ENCODE measurements around the gene TRAF3.

TRAF3 gene

GRCh38 chr14:102776761-102777710 is at the start of gene TRAF3:
Gene TRAF3 (plus strand): TSS chr14:102777449. CDS start chr14:102870202, 92,753 bp downstream.
- peak; percentile 89 for DNase-seq

DNA sequence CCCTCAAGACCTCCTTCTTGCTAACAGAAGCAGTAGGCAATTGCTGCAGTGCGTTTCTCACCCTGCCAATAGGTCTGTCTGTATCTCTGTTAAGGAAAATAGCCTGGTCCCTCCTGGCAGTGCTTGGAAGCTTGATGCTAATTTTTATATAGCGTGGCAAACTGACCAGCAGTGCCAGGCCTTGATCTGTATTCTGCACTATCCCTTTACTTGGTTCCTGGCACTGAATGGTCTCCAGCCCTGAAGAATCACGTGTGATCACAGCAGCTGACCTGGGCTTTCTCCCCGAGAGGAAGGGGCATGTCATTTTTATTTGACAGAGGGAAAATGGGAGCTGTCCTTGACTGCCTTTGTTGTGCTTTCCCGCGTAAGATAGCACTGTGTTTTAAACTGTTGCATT is 48.7 kb upstream of the TRAF3 start:
- no peak for DNase-seq

GRCh38 chr14:102729268-102729667 is 48.0 kb upstream of the TRAF3 start:
- DNase-seq: no peak

DNA sequence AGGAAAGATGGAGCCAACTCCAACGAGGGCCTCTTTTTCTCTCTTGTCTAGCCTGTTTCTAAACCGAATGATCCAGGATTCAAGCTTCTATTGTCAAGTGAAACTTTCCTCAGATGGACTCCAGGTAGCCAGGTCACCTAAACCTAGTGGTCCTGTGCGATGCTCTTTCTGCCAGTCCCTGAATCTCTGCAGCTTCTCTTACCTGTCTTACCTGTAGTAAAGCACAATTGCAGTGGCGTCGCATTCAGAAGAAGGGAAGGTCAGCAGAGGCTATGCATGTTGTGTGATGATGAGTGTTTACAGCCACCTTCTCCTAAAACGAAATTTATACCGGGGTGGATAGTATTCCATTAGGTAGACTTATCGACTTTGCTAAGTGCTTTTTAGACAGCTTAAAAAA is 47.4 kb upstream of the TRAF3 start:
- no peak for DNase-seq

- DNase-seq: no peak
Observed at GRCh38 chr14:102731101-102731870, 46.0 kb upstream of the TRAF3 start.

- no peak for DNase-seq
Observed at GRCh38 chr14:102731871-102732800, 45.1 kb upstream of the TRAF3 start.

- no peak for DNase-seq
Observed at GRCh38 chr14:102732924-102733323, 44.3 kb upstream of the TRAF3 start.

DNA sequence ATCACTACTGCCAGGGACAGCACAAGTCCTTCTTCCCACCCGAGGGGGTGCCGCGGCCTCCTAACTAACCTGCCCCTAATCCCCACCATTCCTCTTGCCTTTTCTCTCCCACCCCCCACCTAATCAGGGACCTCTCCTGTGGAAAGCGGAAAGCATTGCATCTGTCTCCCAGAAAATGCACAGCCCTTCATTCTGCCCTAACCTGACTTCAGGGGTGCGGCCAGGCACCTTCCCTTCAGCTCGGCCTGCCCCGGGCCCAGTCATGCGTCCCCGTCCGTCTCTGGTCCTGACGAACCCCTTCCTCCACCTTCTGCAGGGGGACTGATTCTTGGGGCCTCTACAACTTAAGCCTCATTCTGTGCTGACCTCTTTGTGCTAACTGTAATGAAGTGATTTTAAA is 43.9 kb upstream of the TRAF3 start:
- no peak for DNase-seq

GRCh38 chr14:102734436-102734835 is 42.8 kb upstream of the TRAF3 start:
- DNase-seq: no peak

GRCh38 chr14:102736956-102737355 is 40.3 kb upstream of the TRAF3 start:
- DNase-seq: no peak

GRCh38 chr14:102737402-102738372 is 39.6 kb upstream of the TRAF3 start:
- DNase-seq: no peak

GRCh38 chr14:102738373-102739189 is 38.7 kb upstream of the TRAF3 start:
- DNase-seq: no peak

DNA sequence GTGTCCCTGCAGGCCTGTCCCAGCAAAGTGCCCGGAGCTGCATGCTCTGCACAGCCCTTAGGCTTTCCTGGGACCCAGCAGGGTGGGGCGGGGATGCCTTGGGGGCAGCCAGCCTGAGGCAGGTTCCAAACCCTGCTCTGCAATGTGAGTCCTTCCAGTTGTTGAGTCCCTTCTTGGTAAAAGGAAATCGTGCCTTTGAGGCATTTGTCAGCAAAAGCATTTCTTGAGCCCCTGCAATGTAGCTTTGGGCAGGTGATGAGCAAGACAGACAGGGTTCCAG is 38.1 kb upstream of the TRAF3 start:
- DNase-seq: no peak

DNA sequence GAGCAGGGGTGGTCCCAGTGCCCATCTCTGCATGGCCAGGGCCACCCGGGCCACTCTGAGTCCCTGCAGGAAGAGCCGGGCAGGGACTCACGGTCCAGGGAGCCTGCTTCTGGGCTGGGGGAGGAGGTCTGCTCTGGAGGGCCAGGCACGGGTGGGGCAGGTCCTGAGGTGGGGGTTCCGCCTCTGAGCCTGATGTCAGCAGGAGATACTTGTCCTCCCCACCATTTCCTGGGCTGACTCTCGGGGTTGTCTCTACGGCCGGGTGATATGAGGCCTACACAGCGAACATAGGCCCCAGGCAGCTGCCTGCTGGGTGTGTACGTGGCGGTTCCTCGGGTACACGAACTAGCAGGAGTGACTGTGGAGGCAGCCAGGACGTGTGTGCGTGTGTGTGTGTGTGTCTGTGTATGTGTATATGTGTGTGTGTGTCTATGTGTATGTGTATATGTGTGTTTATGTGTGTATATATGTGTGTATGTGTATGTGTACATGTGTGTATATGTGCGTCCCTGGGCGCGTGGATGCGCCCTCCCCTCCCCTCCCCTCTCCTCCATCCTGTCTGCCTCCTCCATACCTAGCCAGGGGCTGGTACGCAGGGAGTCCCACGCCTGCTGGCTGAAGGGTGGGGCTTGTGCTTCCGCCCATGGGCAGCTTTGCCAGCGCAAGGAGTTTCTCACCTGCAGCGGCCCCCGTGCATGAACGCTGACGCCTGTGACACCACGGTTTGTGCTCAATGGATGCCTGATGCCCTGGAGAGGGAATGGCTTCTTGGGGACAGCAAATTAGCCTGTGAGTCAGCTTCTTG is 30.4 kb upstream of the TRAF3 start:
- DNase-seq: no peak

DNA sequence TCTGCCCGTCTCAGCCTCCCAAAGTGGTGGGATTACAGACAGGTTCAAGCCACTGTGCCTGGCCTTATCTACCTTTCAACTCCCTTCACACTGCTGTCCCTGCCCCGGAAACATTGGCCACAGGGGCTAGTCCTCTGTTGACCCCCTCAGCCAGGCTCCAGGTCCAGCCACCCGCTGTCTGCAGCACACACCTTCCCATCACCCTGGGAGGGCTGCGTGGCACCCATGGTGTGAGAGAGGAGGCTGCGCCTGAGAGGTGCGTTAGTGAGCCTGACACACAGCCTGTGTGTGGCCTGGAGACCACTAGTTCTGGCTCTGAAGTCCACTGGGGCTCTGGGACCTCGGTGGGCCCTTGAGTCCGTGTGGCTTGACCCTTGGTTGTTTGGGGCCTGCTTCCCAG is 28.4 kb upstream of the TRAF3 start:
- no peak for DNase-seq

- no peak for DNase-seq
Observed at GRCh38 chr14:102749393-102750305, 27.6 kb upstream of the TRAF3 start.

DNA sequence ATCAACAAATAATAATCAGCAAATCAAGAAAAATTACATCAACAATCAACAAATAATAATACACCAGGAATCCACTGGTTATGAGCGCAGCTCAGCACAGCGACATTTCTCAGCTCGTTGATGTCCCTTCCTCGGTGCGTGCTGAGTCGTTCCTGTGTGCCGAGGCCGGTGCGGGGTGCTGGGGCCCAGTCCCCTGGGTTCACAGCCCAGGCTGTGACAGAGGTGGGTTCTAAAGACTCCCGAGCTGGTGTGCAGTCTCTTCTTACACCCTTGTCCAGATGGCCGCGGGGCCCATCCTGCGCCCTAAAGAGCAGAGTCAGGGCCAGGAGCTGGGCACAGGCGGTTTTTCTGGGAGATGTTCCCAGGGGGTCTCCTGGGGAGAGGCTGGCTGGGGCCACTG is 26.9 kb upstream of the TRAF3 start:
- no peak for DNase-seq

- no peak for DNase-seq
Observed at GRCh38 chr14:102751088-102751487, 26.2 kb upstream of the TRAF3 start.

Data from CD4-positive, alpha-beta T cell treated with Interleukin-6 for 4 hours (primary cell).